GM18520 (cell line): ENCODE measurements around the gene SLC19A1.
"Not testable (repeated sequence)": the region's sequence is repeated elsewhere in the genome, so short reads cannot be mapped to it uniquely, and the experiment has no call there.

Experiments used
- ATAC-seq: cut with Tn5 transposase; IDR thresholded peaks from one replicate; pipeline ENCODE4 v1.9.1; 2021; ENCODE audit not compliant: unreplicated experiment

The SLC19A1 gene

DNA sequence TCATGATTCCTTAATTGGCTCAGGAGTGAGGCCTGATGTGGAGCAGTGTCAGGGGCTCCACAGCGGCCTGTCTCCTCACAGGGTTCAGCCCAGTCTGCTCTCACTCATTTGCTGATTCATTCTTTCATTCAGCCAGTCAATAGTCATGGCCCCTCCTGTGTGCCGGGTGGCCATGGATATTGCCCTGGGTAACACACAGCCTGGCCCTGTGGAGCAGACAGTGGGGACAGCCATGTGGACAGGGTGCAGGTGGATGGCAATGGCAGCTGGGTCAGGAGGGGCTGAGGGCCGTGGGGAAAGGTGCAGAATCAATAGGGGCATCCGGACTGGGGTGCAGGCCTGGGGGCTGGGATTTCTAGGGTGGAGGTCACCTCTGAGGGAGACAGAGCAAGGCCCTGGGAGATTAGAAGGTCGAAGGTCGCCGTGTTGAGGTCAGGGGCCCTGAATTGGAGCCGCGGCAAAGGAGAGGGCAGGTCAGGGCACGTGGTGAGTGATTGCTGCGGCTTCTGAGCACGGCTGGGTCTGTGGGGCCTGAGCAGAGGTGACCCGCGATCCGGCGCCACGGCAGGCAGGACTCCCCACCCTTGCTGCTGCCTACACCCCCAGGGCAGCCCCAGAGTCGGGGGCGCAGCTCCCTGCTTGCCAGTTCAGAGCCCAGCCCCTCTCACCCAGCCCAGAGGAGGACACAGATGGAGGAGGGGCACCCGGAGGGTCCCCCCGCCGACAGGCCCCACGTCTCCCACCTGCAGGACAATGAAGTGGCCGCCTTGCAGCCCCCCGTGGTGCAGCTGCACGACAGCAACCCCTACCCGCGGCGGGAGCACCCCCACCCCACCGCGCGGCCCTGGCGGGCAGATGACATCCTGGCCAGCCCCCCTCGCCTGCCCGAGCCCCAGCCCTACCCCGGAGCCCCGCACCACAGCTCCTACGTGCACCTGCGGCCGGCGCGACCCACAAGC lies 33.4 kb downstream of the SLC19A1 start:
- no peak for ATAC-seq

DNA sequence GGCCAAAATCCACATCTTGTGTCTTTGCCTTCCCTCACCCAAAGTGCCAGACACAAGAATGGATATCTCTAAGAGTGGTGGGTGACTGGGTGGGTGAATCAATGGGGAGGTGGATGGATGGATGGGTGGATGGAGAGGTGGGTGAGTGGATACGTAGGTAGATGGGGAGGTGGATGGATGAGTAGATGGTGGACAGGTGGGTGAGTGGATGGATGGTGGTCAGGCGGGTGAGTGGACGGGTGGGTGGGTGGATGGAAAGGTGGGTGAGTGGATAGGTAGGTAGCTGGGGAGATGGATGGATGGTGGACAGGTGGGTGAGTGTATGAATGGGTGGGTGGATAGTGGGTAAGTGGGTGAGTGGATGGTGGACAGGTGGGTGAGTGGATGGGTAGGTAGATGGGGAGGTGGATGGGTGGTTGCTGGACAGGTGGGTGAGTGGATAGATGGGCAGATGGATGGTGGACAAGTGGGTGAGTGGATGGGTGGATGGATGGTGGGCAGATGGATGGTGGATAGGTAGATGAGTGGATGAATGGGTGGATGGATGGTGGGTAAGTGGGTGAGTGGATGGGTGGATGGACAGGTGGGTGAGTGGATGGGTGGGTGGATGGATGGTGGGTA lies 34.2 kb downstream of the SLC19A1 start:
- no peak for ATAC-seq

DNA sequence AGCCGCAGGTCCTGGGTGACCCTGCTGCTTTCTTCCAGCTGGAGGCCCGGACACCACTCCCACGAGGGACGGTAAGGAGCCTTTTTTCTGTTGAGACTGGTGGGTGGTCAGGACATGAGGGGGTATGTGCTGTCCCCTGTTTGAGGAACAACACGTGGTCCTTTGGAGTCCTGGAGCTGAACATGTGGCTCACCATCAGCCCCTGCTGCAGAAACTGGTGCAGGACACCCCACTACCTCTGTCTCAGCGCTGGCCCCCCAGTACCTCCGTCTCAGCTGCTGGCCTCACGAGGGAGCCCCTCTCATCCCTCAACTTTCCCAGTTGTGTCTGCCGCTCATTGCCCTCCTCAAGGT lies 34.7 kb downstream of the SLC19A1 start:
- ATAC-seq: no peak

DNA sequence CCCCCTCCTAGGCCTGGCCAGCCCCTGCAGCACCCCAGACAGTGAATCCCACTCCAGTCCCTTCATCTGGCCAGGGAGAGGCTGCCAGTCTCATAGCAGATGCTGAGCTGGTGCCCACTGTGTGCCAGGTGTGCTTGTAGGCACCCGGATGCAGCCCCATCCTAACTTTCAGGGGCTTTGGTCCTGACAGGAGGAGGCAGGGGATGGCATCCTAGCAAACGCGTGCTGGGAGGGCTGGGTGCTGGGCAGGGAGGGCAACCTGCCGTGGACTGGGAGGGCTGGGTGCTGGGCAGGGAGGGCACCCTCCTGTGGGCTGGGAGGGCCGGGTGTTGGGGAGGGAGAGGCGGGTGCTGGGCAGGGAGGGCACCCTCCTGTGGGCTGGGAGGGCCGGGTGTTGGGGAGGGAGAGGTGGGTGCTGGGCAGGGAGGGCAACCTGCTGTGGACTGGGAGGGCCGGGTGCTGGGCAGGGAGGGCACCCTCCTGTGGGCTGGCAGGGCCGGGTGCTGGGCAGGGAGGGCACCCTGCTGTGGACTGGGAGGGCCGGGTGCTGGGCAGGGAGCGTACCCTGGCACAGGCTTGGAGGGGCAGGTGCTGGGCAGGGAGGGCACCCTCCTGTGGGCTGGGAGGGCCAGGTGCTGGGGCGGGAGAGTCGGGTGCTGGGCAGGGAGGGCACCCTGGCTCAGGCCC lies 35.3 kb downstream of the SLC19A1 start:
- no peak for ATAC-seq

DNA sequence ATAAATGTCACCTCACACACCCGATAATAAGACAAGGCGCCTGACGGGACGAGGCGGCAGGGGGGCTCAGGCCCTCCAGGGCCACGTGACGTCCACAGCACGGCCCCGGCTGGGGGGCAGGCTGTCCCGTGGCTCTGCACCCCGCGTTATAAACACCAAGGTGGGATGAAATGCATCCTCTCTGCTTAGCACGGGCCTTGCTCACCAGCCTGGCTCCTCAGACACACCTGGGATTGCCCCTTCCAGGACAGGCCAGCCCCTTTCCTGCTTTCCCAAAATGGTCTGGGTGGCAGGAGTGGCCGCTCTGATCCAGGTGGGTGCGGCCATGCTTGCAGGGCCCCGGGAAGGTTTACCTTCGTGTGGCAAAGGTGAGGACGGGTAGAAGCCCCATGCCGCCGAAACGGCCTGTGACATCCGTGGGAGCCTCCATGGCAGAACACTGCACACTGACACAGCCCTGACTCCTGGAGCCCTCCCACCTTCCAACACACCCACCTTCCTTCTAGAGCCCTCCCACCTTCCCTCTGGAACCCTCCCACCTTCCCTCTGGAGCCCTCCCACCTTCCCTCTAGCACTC lies 35.9 kb downstream of the SLC19A1 start:
- no peak for ATAC-seq

DNA sequence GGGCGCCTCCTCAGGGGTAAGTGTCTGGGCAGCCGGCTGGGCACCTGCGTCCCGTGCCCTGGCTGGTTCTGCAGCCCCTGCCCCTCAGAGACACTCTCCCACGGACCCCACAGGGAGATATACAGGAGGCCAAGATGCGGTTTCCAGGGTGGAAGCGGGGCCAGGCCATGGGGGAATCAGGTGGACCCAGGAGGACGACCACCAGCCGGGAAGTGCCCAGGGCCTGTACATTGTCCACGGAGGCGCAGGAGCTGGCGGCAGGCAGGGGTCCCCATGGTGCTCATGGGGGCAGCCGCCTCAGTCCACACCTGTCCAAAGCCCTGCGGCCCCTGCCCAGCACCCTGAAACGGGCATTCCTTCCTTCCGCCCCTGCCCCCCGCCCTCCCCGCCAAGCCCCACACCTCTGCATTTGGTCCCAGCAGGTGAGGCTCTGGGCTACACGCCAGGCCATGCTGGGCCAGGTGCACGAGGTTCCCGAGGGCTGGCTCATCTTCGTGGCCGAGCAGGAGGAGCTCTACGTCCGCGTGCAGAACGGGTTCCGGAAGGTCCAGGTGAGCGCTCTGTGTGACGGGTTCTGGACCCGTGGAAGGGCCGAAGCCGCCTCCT lies 36.7 kb downstream of the SLC19A1 start:
- no peak for ATAC-seq

DNA sequence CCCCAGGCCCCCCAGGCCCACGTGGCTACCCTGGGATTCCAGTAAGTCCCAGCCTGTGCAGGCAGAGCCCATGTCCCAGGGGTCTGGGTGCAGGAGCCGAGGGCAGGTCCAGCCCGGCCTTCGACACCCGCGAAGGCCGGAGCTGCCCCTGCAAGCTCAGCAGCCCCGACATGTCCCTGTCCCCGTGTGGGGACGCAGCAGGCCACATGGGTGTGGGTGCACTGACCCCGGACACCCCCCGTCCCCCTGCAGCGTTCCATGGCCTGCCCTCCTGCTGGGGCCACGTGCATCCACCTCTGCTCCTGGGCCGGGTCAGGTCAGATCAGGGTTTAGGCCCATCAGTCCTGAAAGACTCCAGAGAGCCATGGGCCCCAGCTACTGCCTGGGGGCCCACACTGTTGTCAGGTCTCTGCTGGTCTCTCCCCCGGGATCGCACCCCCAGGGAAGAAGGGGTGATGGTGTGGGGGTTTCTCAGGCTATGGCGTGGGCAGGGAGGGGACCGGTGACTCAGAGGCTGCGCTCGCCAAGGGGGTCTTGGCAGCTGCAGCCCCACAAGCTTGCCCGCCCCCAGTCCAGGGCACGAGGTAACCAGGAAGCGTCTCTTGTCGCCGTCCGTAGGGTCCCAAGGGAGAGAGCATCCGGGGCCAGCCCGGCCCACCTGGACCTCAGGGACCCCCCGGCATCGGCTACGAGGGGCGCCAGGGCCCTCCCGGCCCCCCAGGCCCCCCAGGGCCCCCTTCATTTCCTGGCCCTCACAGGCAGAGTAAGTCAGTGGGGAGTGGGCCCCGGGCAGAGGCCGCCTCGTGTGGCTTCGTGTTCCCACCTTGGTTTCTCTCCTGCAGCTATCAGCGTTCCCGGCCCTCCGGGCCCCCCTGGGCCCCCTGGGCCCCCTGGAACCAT lies 37.5 kb downstream of the SLC19A1 start:
- no peak for ATAC-seq

DNA sequence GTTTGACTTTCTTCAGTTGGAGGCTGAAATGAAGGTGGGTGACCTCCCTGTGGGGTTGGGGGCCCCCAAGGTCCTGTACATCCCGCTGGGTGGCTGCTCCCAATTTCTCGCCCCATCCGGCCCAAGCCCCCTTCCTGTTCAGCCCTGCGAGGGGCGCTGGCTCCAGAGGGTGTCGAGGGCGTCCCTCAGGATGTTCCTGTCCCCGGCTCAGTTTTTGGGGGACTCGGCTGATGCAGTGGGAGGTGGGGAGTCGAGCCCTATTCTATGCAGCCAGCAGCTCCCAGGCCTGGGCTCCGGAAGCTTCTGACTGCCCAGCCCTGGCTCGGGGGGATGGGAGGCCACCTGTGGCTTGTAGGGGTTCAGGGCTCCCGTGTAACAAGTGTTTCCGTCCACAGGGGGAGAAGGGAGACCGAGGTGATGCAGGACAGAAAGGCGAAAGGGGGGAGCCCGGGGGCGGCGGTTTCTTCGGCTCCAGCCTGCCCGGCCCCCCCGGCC lies 38.2 kb downstream of the SLC19A1 start:
- no peak for ATAC-seq

DNA sequence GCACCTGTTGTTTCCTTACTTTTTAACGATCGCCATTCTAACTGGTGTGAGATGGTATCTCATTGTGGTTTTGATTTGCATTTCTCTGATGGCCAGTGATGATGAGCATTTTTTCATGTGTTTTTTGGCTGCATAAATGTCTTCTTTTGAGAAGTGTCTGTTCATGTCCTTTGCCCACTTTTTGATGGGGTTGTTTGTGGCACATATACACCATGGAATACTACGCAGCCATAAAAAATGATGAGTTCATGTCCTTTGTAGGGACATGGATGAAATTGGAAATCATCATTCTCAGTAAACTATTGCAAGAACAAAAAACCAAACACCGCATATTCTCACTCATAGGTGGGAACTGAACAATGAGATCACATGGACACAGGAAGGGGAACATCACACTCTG lies 39.0 kb downstream of the SLC19A1 start:
- ATAC-seq: not testable (repeated sequence)

DNA sequence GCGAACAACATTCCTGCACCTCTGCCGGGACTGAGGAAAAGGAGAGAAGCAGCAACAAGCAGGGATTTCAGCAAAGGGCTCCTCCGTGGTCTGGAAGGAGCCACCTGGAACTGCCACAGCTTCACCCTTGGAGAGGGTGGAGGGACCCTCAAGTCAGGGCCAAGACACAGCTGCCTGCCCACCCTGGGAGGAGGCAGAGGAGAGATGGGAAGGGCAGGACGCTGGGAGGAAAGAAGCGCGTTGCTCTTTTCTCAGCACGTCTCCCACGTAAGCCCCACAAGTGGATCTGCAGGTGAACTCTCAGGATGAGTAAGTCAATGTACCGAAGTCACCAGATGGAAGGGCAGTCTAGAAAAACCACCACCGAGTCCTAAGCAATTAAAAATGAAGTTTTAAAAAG lies 39.6 kb downstream of the SLC19A1 start:
- ATAC-seq: no peak

DNA sequence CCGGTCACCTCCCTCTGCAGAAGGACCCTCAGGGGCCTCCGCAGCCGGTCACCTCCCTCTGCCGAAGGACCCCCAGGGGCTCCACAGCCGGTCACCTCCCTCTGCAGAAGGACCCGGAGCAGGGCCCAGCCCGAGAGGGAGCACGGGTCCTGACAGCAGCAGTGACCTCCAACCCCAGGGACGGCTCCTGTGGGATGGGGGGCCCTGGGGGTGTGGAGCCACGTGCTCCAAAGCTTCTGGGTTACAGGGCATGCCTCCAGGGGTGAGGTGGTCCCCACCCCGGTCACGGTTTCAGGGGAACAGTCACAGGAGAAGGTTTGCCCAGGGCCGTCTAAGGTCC lies 40.3 kb downstream of the SLC19A1 start:
- ATAC-seq: no peak

DNA sequence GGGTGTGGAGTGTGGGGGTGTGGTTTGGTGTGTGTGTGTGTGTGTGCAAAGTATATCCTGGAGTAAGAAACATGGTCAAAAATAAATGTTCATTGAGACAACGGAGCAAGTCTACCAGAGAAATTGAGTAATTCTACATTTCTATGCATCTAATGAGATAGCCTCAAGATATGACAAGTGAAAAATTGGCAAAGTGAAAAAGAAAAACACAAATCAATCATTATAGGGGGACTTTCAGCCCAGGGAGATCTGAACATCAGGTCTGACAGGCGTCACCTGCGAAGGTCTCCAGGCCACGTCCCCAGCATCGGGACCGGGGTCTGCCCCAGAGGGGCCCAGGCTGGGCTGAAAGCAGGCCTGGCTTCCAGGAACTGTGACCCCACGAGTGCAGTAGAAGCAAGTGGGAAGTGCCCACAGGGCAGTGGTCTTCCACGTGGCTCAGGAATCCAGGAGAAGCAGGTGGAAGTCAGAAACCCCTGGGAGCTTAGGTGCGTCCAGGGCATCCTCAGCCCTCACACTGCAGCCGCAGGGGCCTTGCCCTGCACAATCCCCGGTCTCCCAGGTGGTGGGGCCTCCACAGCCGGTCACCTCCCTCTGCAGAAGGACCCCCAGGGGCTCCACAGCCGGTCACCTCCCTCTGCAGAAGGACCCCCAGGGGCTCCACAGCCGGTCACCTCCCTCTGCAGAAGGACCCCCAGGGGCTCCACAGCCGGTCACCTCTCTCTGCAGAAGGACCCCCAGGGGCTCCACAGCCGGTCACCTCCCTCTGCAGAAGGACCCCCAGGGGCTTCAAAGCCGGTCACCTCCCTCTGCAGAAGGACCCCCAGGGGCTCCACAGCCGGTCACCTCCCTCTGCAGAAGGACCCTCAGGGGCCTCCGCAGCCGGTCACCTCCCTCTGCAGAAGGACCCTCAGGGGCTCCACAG lies 40.9 kb downstream of the SLC19A1 start:
- ATAC-seq: not testable (repeated sequence)

DNA sequence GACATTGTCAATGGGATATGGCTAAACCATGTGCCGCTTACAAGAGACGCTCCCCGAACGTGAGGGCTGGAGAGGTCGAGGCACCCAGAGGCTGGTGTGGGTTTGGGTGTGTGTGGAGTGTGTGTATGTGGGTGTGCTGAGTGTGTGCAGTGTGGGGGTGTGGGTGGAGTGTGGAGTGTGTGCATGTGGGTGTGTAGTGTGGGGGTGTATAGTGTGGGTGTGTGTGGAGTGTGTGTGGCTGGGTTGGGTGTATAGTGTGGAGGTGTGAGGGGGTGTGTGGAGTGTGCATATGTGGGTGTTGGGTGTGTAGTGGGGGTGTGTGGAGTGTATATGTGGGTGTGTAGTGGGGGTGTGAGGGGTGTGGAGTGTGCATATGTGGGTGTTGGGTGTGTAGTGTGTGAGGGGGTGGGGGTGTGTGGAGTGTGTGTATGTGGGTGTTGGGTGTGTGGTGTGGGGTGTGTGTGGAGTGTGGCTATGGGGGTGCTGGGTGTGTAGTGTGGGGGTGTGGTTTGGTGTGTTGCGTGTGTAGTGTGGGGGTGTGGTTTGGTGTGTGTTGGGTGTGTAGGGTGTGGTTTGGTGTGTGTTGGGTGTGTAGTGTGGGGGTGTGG lies 42.2 kb downstream of the SLC19A1 start:
- no peak for ATAC-seq

DNA sequence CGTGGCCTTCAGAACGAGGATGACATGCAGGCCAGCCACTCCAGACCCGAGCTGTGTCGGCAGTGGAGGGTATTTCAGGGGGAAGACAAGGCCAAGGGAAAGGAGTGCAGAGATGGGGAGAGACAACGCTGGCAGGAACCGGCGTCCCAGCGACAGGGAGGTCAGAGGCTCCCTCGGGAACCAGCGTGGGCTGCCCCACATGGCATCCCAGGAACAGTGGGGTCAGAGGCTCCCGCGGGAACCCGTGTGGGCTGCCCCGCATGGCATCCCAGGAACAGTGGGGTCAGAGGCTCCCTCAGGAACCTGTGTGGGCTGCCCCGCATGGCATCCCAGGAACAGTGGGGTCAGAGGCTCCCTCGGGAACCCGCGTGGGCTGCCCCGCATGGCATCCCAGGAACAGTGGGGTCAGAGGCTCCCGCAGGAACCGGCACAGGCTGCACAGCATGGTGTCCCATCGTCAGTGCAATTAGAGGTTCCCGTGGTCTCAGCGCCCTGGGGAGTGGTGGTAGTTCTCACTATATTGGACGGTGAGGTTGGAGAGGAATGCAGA lies 43.0 kb downstream of the SLC19A1 start:
- ATAC-seq: no peak

DNA sequence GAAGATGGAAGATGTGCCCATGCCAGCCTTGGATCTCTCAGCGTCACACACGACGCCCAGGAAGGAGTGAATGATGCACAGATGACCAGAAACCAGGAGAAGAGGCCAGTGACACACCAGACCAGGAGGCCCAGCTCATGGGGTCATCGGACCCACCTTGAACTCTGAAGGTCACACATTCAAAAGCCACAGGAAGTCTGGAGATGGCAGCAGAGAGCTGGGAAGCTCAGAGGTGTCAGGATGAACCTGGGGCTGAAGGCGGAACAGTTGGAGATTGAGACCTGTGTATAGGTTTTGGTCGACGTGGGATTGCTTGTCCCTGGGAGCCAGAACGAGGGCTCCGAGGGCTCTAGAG lies 43.6 kb downstream of the SLC19A1 start:
- no peak for ATAC-seq

DNA sequence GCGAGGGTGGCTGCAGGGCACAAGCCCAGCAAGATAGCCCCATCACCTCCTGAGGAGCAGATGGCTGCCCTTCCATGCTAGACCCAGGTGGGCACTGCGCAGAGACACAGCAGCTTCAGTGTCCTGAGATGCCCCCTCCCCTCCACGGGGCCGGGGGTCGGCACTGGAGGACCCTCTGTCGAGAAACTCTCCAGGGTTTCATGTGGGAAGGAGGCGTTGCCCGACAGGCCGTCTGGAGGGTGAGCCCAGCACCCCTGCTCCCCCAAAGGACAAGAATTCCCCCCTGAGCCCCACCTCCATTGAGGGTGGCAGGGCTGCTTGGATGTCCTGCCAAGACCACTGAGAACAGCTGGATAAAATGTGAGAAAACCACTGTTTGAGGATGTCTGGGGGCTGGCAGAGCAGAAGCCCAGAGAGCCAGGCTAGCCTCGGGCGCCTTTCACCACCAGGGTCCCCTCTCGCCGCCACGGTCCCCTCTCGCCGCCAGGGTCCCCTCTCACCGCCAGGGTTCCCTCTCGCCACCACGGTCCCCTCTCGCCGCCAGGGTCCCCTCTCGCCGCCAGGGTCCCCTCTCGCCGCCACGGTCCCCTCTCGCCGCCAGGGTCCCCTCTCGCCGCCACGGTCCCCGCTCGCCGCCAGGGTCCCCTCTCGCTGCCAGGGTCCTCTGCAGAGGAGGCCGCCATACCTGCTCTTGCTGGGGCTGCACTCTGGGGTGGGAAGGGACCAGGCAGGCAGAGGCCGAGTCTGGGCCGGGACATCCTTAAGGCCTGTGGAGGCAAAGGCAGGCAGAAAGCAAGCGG lies 44.2 kb downstream of the SLC19A1 start:
- ATAC-seq: no peak

DNA sequence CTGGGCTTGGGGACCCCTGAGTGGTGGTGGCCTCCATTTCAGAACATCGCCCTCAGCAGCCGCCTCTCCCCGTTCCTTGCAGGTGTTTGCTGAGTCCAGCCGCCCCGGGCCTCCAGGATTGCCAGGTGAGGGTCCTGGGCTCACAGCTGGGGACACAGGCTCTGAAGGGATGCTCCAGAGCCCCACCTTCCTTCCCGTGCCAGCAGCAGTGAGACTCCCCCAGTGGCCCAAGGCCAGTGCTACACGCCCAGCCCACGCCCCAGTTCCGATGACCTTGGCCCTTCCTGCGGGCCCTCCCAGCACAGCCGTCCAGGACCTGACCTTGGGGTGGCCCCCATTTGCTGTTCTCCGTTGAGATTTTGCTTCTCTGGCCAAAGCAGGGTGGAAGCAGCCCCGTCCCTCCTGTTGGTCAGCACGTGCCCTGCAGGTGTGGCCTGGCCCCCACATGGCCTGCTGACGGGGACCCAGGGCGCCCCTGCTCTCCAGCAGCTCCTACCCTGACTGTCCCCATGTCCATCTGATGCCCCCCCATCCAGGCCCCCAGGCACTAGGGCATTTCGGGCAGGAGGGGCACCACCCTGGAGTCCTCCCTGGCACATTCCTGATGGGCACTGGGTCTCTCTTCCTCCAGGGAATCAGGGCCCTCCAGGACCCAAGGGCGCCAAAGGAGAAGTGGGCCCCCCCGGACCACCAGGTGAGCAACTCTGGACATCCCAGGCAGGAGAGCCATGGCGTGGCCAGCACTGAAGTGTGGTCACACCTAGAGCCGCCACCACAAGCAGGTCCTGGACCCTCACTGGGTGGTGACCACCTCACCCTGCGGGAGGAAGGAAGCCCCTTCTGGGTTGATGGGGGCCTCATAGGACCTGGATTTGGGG lies 45.0 kb downstream of the SLC19A1 start:
- ATAC-seq: no peak
